DND-41 (cell line): ENCODE measurements around the gene SDHAF3.

ENCODE experiments used
- ATAC-seq: fragments of 200-7000 bp; cut with Tn5 transposase; 3 replicates; pipeline ENCODE4 v1.9.1; 2021; ENCODE audit warnings: low read depth; ENCODE audit not compliant: insufficient read depth
- DNase-seq: peaks from one replicate; pipeline ENCODE4 v3.0.0-alpha.2; 2020
- H2AFZ ChIP-seq: 2 replicates; pipeline ENCODE4 v1.6.0; 2012; ENCODE audit warnings: low read depth, low read length
- H3K27ac ChIP-seq: 2 replicates; pipeline ENCODE4 v1.5.1; 2012; ENCODE audit warnings: low read length, inconsistent platforms
- H3K27me3 ChIP-seq: fragments of 200-600 bp; sonication (generic); 2 replicates; pipeline ENCODE4 v1.6.0; 2012; ENCODE audit warnings: low read length, mild to moderate bottlenecking, inconsistent platforms; ENCODE audit not compliant: insufficient read depth, poor library complexity
- H3K36me3 ChIP-seq: 2 replicates; pipeline ENCODE4 v1.5.1; 2012; ENCODE audit warnings: low read length, inconsistent platforms; ENCODE audit not compliant: insufficient read depth
- H3K4me1 ChIP-seq: 2 replicates; pipeline ENCODE4 v1.5.1; 2012; ENCODE audit warnings: mild to moderate bottlenecking, low read length; ENCODE audit not compliant: insufficient read depth
- H3K4me2 ChIP-seq: 2 replicates; pipeline ENCODE4 v1.6.0; 2012; ENCODE audit warnings: mild to moderate bottlenecking, moderate library complexity, low read length, inconsistent platforms; ENCODE audit not compliant: insufficient read depth
- H3K4me3 ChIP-seq, 2 experiments: fragments of 200-600 bp in 1 of 2; shearing (Covaris generic) in 1 of 2; 2 replicates each; pipeline ENCODE4 v1.5.1; 2012 to 2016; ENCODE audit warnings: inconsistent platforms in 2 of 2, low read length in 2 of 2, mild to moderate bottlenecking in 2 of 2, low read depth in 1 of 2, moderate library complexity in 1 of 2
- H3K79me2 ChIP-seq: 2 replicates; pipeline ENCODE4 v1.6.0; 2012; ENCODE audit warnings: low read length, inconsistent platforms; ENCODE audit not compliant: insufficient read depth
- H3K9ac ChIP-seq: 2 replicates; pipeline ENCODE4 v1.6.0; 2012; ENCODE audit warnings: low read depth, mild to moderate bottlenecking, inconsistent platforms, low read length, moderate library complexity
- H3K9me3 ChIP-seq: 2 replicates; pipeline ENCODE4 v1.5.1; 2012; ENCODE audit warnings: low read length, moderate library complexity, mild to moderate bottlenecking, inconsistent platforms; ENCODE audit not compliant: insufficient read depth, severe bottlenecking
- H4K20me1 ChIP-seq: 2 replicates; pipeline ENCODE4 v1.6.0; 2012; ENCODE audit warnings: low read length; ENCODE audit not compliant: insufficient read depth
- EZH2 ChIP-seq: IDR thresholded peaks from 3 replicates; pipeline ENCODE4 v1.6.1; 2012; ENCODE audit warnings: borderline replicate concordance, low read depth, mild to moderate bottlenecking, moderate library complexity, low read length, inconsistent platforms; ENCODE audit not compliant: severe bottlenecking
- TF ChIP-seq, protein P1 (sequence below): IDR thresholded peaks from 2 replicates; pipeline ENCODE4 v1.5.1; 2012; ENCODE audit warnings: borderline replicate concordance, low read length, moderate library complexity, mild to moderate bottlenecking; ENCODE audit not compliant: poor library complexity, severe bottlenecking; ENCODE audit errors: extremely low read depth

Gene SDHAF3

DNA sequence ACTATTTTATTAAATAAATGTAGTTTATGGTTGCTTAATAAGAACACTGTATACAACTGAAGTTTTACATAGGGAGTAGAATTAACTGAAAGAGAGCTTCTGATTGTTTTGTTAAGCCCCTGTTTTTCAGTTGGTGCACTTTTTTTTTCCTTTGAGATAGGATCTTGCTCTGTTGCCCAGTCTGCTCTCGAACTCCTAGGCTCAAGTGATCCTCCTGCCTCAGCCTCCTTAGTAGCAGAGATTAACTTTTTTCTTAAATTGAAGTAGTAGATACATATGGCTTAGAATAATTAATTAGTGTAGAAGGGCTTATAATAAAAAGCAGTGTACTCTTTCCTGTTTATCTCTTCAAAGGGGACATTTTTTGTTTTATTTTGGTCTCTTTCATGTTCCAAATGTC lies 11.2 kb downstream of the SDHAF3 start:
- Histone ChIP-seq H4K20me1 (peaks cover 3% of the 10 kb centered on the region; the same call in 1 of the 2 replicates), H3K4me3 (no peak overlapping the region), H2AFZ (no peak overlapping the region), H3K79me2 (peaks cover 29% of the 10 kb centered on the region; the same call in 1 of the 2 replicates), H3K27ac (no peak overlapping the region), H3K4me1 (no peaks in the 10 kb centered on the region), H3K27me3 (no peaks in the 10 kb centered on the region), H3K4me2 (no peak overlapping the region), H3K9ac (no peak overlapping the region), H3K36me3 (no peaks in the 10 kb centered on the region), H3K9me3 (no peaks in the 10 kb centered on the region)
- ATAC-seq = no peak
- no peak for DNase-seq
- TF ChIP-seq EZH2 = no peak
- TF ChIP-seq, protein P1, sequence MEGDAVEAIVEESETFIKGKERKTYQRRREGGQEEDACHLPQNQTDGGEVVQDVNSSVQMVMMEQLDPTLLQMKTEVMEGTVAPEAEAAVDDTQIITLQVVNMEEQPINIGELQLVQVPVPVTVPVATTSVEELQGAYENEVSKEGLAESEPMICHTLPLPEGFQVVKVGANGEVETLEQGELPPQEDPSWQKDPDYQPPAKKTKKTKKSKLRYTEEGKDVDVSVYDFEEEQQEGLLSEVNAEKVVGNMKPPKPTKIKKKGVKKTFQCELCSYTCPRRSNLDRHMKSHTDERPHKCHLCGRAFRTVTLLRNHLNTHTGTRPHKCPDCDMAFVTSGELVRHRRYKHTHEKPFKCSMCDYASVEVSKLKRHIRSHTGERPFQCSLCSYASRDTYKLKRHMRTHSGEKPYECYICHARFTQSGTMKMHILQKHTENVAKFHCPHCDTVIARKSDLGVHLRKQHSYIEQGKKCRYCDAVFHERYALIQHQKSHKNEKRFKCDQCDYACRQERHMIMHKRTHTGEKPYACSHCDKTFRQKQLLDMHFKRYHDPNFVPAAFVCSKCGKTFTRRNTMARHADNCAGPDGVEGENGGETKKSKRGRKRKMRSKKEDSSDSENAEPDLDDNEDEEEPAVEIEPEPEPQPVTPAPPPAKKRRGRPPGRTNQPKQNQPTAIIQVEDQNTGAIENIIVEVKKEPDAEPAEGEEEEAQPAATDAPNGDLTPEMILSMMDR = no peak

DNA sequence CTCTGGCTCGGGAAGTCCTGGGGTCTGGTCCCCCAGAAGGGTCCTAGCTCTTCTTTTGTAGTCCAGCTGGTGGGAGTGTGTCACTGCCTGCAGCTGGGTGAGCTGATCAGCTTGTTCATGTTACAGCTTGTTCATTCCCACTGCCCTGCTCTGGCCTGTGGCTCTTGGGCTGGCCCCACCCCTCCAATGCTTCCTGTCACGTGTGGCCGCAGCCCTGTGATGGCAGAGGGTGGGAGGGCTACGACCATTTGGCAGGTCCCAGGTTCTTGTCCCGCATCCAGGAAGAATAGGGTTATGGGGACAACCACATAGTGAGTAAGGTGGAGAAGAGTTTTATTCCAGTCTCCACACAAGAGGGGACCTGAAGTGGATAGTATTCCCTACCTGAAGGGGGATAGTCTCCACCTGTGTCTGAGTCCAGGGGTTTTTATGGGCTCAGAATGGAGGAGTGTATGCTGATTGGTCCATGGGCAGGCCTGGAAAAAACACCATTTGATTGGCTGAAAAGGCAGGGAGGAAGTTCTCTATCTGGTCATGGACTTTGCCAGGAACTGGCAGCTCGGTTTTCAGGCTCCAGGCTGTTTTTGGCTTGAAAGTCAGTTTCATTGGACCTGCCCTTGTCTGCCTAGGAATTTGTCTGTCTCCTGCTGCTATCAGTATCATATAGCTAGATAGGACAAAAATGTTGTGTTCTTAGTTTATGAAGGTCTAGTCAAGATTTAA lies 13.1 kb downstream of the SDHAF3 start:
- Histone ChIP-seq H2AFZ (no peak overlapping the region), H3K4me2 (no peak overlapping the region), H3K4me3 (no peak overlapping the region), H3K27ac (no peak overlapping the region), H3K9ac (no peak overlapping the region), H3K79me2 (peaks cover 26% of the 10 kb centered on the region; the same call in 1 of the 2 replicates), H3K36me3 (no peaks in the 10 kb centered on the region), H4K20me1 (peaks cover 3% of the 10 kb centered on the region; the same call in 1 of the 2 replicates), H3K4me1 (no peaks in the 10 kb centered on the region), H3K27me3 (no peaks in the 10 kb centered on the region), H3K9me3 (no peaks in the 10 kb centered on the region)
- TF ChIP-seq, protein P1 = no peak
- TF ChIP-seq EZH2 = no peak
- ATAC-seq = no peak
- DNase-seq = no peak

DNA sequence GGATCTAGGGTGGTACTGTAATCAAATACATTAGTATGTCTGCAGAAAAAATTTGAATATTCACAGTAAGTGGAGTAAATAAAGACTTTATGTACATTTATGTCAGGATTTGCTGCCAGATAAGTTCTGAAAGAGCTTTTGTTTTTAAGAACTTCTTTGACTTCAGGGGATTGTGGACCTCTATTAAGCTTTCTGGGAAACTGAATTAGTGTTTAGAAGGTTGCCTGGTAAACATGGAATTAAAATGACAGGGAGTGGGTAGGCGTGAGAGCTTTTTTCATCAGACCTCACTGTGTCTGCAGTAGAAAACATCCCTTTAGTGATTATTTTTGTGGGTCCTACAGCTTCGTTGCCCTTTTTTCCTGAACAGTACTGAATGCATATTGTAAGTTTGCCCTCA lies 15.7 kb downstream of the SDHAF3 start:
- DNase-seq (no peak), ATAC-seq (no peak)
- peaks cover 3% of the 10 kb centered on the region; the same call in 1 of the 2 replicates for H4K20me1 ChIP-seq
- no peak overlapping the region for H3K27ac ChIP-seq
- no peak overlapping the region for H2AFZ ChIP-seq
- H3K4me3 ChIP-seq = no peak overlapping the region
- no peaks in the 10 kb centered on the region for H3K4me1 ChIP-seq
- H3K36me3 ChIP-seq = peaks cover 11% of the 10 kb centered on the region; the same call in 1 of the 2 replicates
- TF ChIP-seq, protein P1 = no peak
- no peak for TF ChIP-seq EZH2
- H3K9ac ChIP-seq = no peak overlapping the region
- H3K9me3 ChIP-seq = peaks cover 15% of the 10 kb centered on the region
- no peak overlapping the region for H3K4me2 ChIP-seq
- no peaks in the 10 kb centered on the region for H3K27me3 ChIP-seq
- H3K79me2 ChIP-seq = peaks cover 15% of the 10 kb centered on the region; the same call in 1 of the 2 replicates
